GM23248 (cell line): ENCODE results near the gene VPS8.

Experiments used
- EZH2 ChIP-seq: fragments of 200-600 bp; sonication (generic); IDR thresholded peaks from 2 replicates; pipeline ENCODE4 v1.6.1; 2018; ENCODE audit warnings: antibody characterized with exemption, mild to moderate bottlenecking; ENCODE audit not compliant: insufficient read depth, poor library complexity, severe bottlenecking
- EZH2phosphoT487 ChIP-seq: fragments of 200-600 bp; sonication (generic); IDR thresholded peaks from 2 replicates; pipeline ENCODE4 v1.6.1; 2018; ENCODE audit warnings: antibody characterized with exemption, moderate library complexity, mild to moderate bottlenecking, low read depth; ENCODE audit not compliant: insufficient read depth

DNA sequence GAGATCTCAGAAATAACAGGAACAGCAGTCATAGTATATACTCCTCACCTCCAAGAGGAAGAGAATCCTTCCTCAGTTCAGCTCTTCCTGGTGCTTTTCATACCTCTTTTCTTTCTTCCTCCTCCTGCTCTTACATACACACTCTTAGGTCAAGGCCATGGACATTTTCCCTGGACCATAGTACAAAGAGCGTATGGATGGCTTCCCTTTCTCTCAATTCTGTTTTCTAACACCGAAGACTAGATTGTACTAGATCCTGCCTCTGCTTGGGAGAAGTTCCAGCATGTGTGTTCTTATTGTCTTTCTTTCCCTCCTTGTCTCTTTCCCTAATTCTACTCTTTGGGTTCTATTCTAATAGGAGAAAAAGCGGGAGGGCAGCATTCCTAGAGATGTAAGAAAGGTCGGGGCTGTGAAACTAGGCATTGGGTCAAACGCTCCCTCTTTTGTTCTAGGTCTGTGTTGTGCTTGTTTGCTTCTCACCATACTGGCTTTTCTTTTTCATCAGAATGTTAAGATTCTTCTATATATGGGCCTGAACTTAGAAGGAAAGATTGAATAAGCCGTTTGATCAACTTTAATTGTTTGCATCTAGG is 77.4 kb downstream of the VPS8 start:
- TF ChIP-seq EZH2 (no peak), EZH2phosphoT487 (no peak)
